Left ventricle myocardium inferior (tissue), 1 donor: ENCODE results near the gene SLC2A13. TPM values are rescaled to one million over a fixed set of nuclear protein-coding genes. Genes with fewer than 3 reads are reported as not detected.
A peak's percentile ranks its signal among the peaks of the same experiment; 100 is the strongest.

Experiments
- DNase-seq: peaks from one replicate; pipeline ENCODE4 v3.0.0-alpha.2; 2020
- H3K27ac ChIP-seq: fragments of 200-600 bp; replicated peaks from 2 replicates; pipeline ENCODE4 v1.8.0; 2021
- H3K27me3 ChIP-seq: fragments of 200-600 bp; 2 replicates; pipeline ENCODE4 v1.8.0; 2021; ENCODE audit warnings: low read depth
- H3K36me3 ChIP-seq: fragments of 200-600 bp; 2 replicates; pipeline ENCODE4 v1.8.0; 2021
- H3K4me1 ChIP-seq: fragments of 200-600 bp; 2 replicates; pipeline ENCODE4 v1.8.0; 2021
- H3K4me3 ChIP-seq: fragments of 200-600 bp; 2 replicates; pipeline ENCODE4 v1.8.0; 2021; ENCODE audit warnings: mild to moderate bottlenecking, moderate library complexity
- H3K9me3 ChIP-seq: fragments of 200-600 bp; replicated peaks from 2 replicates; pipeline ENCODE4 v1.8.0; 2021
- intact Hi-C: fragments of 100-400 bp; cut with micrococcal nuclease; formaldehyde crosslinking; loops from one replicate; pipeline ENCODE4 v1.11.0; 2022
- total RNA-seq: library from RNA; stranded (reverse); fragmentation: NEBNext Ultra II Directional; extraction: Animal tissue kit (Norgen Biotek cat#: 25700); gene quantifications from one replicate; pipeline ENCODE4 v1.2.1, GENCODE V29; 2021
- TF ChIP-seq, protein P1 (sequence below): fragments of 200-600 bp; IDR thresholded peaks from 2 replicates; pipeline ENCODE4 v1.8.0; 2021; ENCODE audit warnings: antibody characterized with exemption, mild to moderate bottlenecking, borderline replicate concordance
- donor health status: DM: no; HTN: yes; CAD: no; lungs with severe emphysema.

SLC2A13 gene
- total RNA-seq, 1 donor from 2014 or later = 5.5 TPM

DNA sequence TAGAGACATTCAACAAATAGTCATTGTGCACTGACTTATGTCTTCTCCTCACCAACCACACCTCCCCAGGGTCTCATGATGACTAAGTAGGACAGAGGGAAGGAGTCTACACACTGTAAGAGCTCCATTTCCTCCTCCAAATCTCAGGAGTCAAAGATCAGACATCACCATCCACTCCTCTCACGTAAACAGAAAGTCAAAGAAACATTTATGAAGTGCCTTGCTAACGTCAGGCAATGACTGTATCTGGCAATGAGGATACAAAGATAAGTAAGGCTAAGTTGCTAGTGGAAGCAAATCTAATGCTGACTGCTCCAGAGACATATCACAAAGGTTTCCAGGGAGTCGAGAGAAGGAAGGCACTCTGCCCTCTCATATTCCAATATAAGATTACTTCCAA lies 88.9 kb downstream of the SLC2A13 start:
- intact Hi-C loops = no loop called here
- TF ChIP-seq, protein P1, sequence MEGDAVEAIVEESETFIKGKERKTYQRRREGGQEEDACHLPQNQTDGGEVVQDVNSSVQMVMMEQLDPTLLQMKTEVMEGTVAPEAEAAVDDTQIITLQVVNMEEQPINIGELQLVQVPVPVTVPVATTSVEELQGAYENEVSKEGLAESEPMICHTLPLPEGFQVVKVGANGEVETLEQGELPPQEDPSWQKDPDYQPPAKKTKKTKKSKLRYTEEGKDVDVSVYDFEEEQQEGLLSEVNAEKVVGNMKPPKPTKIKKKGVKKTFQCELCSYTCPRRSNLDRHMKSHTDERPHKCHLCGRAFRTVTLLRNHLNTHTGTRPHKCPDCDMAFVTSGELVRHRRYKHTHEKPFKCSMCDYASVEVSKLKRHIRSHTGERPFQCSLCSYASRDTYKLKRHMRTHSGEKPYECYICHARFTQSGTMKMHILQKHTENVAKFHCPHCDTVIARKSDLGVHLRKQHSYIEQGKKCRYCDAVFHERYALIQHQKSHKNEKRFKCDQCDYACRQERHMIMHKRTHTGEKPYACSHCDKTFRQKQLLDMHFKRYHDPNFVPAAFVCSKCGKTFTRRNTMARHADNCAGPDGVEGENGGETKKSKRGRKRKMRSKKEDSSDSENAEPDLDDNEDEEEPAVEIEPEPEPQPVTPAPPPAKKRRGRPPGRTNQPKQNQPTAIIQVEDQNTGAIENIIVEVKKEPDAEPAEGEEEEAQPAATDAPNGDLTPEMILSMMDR = no peak
- H3K4me3 ChIP-seq = no peak overlapping the region
- no peaks in the 10 kb centered on the region for H3K36me3 ChIP-seq
- no peak for DNase-seq
- no peaks in the 10 kb centered on the region for H3K27me3 ChIP-seq
- peak overlapping the region; percentile 14 for H3K27ac ChIP-seq
- H3K9me3 ChIP-seq = no peaks in the 10 kb centered on the region
- H3K4me1 ChIP-seq = peaks cover 34% of the 10 kb centered on the region

DNA sequence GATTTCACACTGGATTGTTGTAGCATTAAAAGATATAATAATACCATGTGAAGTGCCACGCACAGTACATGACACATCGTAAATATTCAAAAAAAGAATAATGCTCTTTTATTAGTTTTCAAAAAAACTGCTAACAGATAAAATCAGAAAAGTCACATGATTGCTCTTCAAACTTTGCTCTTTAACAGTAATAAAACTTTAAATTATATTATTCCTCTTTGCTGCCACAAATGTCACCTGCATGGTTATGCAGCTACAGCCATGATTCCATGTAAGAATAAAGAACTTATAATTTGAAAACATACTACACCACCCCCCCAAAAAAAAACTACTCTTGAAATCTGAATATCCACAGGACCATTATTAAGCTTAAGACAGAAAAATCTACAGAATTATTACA lies 90.0 kb downstream of the SLC2A13 start:
- intact Hi-C loops = no loop called here
- no peak for DNase-seq
- H3K9me3 ChIP-seq = no peaks in the 10 kb centered on the region
- no peak overlapping the region for H3K4me3 ChIP-seq
- TF ChIP-seq, protein P1 = no peak
- no peaks in the 10 kb centered on the region for H3K27me3 ChIP-seq
- no peak overlapping the region for H3K27ac ChIP-seq
- H3K4me1 ChIP-seq = peaks cover 41% of the 10 kb centered on the region
- H3K36me3 ChIP-seq = no peaks in the 10 kb centered on the region

DNA sequence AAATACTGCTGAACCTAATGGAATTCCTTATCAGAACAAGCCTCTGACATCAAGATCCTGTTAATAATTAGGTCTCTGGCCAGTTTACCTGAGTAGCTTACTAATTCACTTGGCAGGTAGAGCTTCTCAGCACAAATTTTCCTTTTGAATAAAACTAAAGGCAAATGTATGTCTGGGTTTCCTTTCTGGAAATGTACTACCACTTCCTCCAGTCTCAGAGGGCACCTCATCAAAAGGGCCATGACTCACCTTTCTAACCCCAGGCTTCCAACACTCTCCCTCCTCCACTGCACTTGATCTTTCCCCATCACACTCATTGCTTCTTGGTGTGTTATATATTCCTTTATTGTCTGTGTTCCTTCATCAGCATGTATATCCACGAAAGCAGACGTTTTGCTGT lies 90.5 kb downstream of the SLC2A13 start:
- Histone ChIP-seq H3K9me3 (no peaks in the 10 kb centered on the region), H3K4me1 (peaks cover 41% of the 10 kb centered on the region), H3K27me3 (no peaks in the 10 kb centered on the region), H3K27ac (no peak overlapping the region), H3K36me3 (no peaks in the 10 kb centered on the region), H3K4me3 (no peak overlapping the region)
- intact Hi-C loops = no loop called here
- no peak for DNase-seq
- TF ChIP-seq, protein P1 = no peak

DNA sequence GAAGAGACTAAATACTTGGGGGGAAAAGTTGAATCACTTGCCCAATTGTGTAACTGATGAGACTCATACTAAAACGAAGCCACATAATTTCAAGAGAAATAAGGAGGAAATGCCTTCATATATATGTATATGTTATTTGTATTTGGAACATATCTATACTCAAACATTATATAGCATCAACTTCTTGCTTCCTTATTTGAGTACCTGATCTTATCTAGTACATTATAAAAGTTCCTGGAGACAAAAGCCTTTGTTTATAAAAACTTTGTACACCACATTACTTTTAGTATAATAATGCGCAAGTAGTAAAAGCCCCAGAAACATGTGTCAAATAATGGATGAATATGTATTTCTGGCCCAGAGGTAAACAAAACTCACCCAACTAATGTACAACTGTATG lies 92.0 kb downstream of the SLC2A13 start:
- Histone ChIP-seq H3K27ac (no peak overlapping the region), H3K4me1 (peaks cover 41% of the 10 kb centered on the region), H3K27me3 (no peaks in the 10 kb centered on the region), H3K9me3 (no peaks in the 10 kb centered on the region), H3K36me3 (no peaks in the 10 kb centered on the region), H3K4me3 (no peak overlapping the region)
- TF ChIP-seq, protein P1 = no peak
- DNase-seq = no peak
- intact Hi-C loops = no loop called here

DNA sequence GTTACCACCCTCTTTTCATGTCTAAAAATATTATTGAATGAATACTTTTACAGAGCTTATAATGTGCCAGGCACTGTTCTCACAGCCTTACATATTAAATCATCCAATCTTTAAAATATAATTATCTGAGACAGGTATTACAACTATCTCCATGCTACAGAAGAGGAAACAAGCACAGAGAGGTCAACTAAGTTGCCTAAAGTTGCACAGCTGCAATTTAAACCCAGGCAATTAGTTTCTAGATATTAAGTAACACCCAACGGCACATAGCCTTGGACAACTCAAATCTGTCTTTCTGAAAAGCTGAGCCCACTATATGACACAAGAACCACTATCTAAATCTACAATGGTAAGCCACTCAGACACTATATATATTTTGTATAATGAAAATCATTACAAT lies 92.6 kb downstream of the SLC2A13 start:
- Histone ChIP-seq H3K9me3 (no peaks in the 10 kb centered on the region), H3K4me3 (peak overlapping the region; percentile 7), H3K4me1 (peaks cover 41% of the 10 kb centered on the region), H3K36me3 (no peaks in the 10 kb centered on the region), H3K27ac (peak overlapping the region; percentile 42), H3K27me3 (no peaks in the 10 kb centered on the region)
- intact Hi-C loops = no loop called here
- TF ChIP-seq, protein P1 = no peak
- DNase-seq = no peak

DNA sequence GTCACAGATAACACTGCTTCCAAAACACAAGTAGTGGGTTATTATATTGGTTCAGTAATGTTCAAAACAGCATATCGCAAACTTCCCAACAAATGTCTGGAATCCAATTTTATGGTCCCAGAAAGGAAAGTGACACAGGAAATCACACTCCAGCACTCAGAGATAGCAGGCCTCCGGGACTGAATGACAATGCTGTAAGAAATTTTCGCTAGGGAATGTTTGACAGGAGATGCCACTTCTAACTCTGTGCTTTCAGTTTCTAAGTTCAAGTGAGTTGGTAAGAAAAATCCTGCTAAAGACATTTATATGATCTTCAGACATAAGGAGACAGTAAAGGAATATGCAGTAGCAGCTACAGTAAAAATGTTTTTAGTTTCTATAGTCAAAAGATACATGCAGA lies 93.2 kb downstream of the SLC2A13 start:
- no peak for DNase-seq
- Histone ChIP-seq H3K4me1 (peaks cover 40% of the 10 kb centered on the region), H3K4me3 (peak overlapping the region; percentile 7), H3K27me3 (no peaks in the 10 kb centered on the region), H3K9me3 (no peaks in the 10 kb centered on the region), H3K27ac (peak overlapping the region; percentile 42), H3K36me3 (no peaks in the 10 kb centered on the region)
- intact Hi-C loops = loop anchor here (1.0 kb wide), 1 partner anchor 95 kb away; no protein-coding TSS in a partner anchor
- TF ChIP-seq, protein P1 = no peak
